Measurements from ENCODE around the gene ALDH1A2. TPM values are rescaled to one million over a fixed set of nuclear protein-coding genes. Genes with fewer than 3 reads are reported as not detected.

Gene ALDH1A2
- polyA plus RNA-seq, 3 donors from 2014 or later = 0.59 TPM; not detected in 2

Other genes starting within 250 kb of the ALDH1A2 start
- gene AQP9, start 72.7 kb upstream of the ALDH1A2 start, polyA plus RNA-seq = not detected